T-helper 1 cell treated with Interleukin-12 subunit alpha and Interleukin-12 subunit beta and Interleukin-4 antibody, amounts not matched to agents 30 μg/mL and 1 μg/mL, for 36 hours (primary cell): Measurements from ENCODE around the gene GMPPB.

Source experiments
- H3K27ac Mint-ChIP-seq: one replicate; pipeline ENCODE4 v1.8.0; 2021; ENCODE audit warnings: mild to moderate bottlenecking, mixed read lengths
- H3K27me3 Mint-ChIP-seq: one replicate; pipeline ENCODE4 v1.8.0; 2021; ENCODE audit warnings: low read depth, mixed read lengths
- H3K36me3 Mint-ChIP-seq: one replicate; pipeline ENCODE4 v1.8.0; 2021; ENCODE audit warnings: low read depth, mixed read lengths
- H3K4me1 Mint-ChIP-seq: one replicate; pipeline ENCODE4 v1.8.0; 2021; ENCODE audit warnings: low read depth, mixed read lengths
- H3K4me3 Mint-ChIP-seq: one replicate; pipeline ENCODE4 v1.8.0; 2021; ENCODE audit warnings: mild to moderate bottlenecking, moderate library complexity, mixed read lengths
- H3K9me3 Mint-ChIP-seq: one replicate; pipeline ENCODE4 v1.8.0; 2021; ENCODE audit warnings: mixed read lengths

GMPPB gene

GRCh38 chr3:49721896-49722781, 1.6 kb downstream of the GMPPB start:
- Mint-ChIP-seq H3K36me3 (peaks cover 17% of the 10 kb centered on the region), H3K4me3 (peak overlapping the region; percentile 94), H3K27me3 (no peaks in the 10 kb centered on the region), H3K4me1 (peaks cover 34% of the 10 kb centered on the region), H3K9me3 (no peaks in the 10 kb centered on the region), H3K27ac (peak overlapping the region; percentile 96)

DNA sequence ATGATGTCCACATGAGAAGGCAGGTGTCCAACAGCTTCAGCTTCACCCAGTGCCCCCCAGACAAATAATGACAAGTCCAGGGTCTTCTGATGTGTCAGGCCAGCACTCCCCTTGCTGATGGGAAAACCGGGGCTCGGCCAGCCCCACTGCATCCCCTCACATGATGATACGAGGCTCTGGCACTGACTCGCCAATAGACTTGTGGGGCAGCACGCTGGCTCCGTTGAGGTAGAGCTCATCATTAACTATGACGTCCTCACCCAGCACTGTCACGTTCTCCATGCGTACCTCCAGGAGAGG, 2.2 kb downstream of the GMPPB start:
- Mint-ChIP-seq H3K36me3 (peaks cover 17% of the 10 kb centered on the region), H3K27ac (no peak overlapping the region), H3K4me1 (peaks cover 34% of the 10 kb centered on the region), H3K4me3 (no peak overlapping the region), H3K9me3 (no peaks in the 10 kb centered on the region), H3K27me3 (no peaks in the 10 kb centered on the region)

DNA sequence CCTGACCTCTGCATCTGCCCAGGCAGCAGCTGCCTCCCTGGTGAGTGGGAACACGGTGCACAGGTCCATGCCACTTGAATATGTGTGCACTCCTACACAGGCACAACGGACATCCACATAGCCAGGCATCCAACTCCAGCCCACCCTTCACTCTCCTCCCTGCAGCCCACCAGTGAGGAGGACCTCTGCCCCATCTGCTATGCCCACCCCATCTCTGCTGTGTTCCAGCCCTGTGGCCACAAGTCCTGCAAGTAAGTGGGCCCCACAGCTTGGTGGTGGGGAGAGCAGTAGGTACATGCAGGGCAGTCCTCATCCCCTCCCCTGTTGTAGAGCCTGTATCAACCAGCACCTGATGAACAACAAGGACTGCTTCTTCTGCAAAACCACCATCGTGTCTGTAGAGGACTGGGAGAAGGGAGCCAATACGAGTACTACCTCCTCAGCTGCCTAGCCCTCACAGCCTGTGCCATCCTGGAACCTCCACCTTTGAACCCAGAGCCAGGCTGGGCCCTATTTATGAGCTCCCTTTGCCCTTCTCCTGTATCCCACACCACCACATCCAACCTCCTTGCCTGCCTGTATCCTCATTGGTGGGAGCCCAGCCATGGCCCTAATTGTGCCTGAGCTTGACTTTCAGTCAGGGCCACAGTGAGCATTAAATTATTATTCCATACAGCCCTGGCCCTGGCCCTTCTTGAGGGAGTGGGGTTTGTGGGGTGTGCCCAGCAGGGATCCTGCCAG, 2.7 kb downstream of the GMPPB start:
- H3K27me3 Mint-ChIP-seq: no peaks in the 10 kb centered on the region
- H3K9me3 Mint-ChIP-seq: no peaks in the 10 kb centered on the region
- H3K27ac Mint-ChIP-seq: peak overlapping the region; percentile 24
- H3K36me3 Mint-ChIP-seq: peaks cover 17% of the 10 kb centered on the region
- peak overlapping the region; percentile 26 for H3K4me3 Mint-ChIP-seq
- H3K4me1 Mint-ChIP-seq: peaks cover 34% of the 10 kb centered on the region

GRCh38 chr3:49719214-49719884, 4.4 kb downstream of the GMPPB start, which contains the start of gene AMIGO3:
AMIGO3 (minus strand) TSS chr3:49719684; CDS start chr3:49719465, 219 bp downstream.
- Mint-ChIP-seq H3K4me1 (peaks cover 30% of the 10 kb centered on the region), H3K9me3 (no peaks in the 10 kb centered on the region), H3K4me3 (peak within 1 kb of the TSS; percentile 83), H3K27me3 (no peaks in the 10 kb centered on the region), H3K27ac (peak within 1 kb of the TSS; percentile 76), H3K36me3 (peaks cover 12% of the 10 kb centered on the region)

DNA sequence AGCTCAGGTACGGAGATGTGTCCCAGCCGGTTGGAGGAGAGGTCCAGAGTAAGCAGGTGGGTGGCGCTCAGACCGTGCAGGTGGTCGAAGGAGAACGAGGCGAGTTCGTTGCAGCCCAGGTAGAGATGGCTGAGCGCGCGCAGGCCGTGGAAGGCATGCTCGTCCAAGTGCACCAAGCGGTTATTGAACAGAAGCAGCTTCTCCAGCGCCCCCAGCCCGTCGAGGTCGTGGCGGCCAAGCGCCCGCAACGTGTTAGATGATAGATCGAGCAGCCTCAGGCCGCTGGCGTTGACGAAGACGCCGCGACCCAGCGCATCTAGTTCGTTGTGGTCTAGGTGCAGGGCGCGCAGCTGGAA, 4.9 kb downstream of the GMPPB start:
- no peaks in the 10 kb centered on the region for H3K9me3 Mint-ChIP-seq
- peak overlapping the region; percentile 76 for H3K27ac Mint-ChIP-seq
- H3K36me3 Mint-ChIP-seq: peaks cover 12% of the 10 kb centered on the region
- H3K4me3 Mint-ChIP-seq: peak overlapping the region; percentile 83
- peaks cover 28% of the 10 kb centered on the region for H3K4me1 Mint-ChIP-seq
- H3K27me3 Mint-ChIP-seq: no peaks in the 10 kb centered on the region

- Mint-ChIP-seq H3K27ac (peak overlapping the region; percentile 76), H3K9me3 (no peaks in the 10 kb centered on the region), H3K4me3 (peak overlapping the region; percentile 83), H3K36me3 (peaks cover 11% of the 10 kb centered on the region), H3K27me3 (no peaks in the 10 kb centered on the region), H3K4me1 (peaks cover 27% of the 10 kb centered on the region)
Observed at GRCh38 chr3:49717959-49718857, 5.5 kb downstream of the GMPPB start.

DNA sequence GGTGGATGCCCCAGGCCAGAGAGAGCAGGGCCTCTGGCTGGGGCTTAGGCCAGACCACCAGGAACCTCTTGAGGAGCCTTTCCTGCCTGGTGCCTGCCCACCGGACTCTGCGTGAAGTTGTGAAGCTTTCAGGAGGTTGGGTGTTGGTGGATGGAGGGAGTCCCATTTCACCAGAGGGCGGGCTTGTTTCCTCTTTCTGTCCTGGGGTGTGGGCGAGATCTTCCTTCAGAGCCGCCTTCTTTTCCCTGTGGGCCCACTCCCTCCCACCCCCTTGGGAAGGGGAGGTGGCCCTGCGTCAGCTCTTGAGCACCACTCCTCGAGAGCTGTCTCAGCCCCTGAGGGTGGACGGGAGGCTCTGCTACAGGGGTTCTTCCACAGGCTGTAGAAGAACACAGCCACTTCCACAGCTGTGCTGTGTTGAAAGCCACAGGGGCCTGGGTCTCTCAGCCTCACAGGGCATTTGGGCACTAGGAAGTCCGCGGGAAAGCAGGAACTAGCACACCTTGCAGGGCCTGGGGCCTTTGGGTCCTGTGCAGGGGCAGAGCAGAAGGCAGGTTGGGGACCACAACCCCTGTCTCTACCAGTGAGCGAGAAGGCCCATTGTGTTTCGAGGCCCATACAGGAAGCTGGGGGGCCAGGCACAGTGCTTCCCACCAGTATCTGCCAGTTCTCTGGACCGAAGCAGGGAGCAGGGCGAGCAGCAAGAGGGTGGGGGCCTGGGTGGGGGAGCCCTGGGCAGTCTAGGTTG, 6.4 kb downstream of the GMPPB start:
- no peak overlapping the region for H3K27ac Mint-ChIP-seq
- no peaks in the 10 kb centered on the region for H3K9me3 Mint-ChIP-seq
- no peak overlapping the region for H3K4me3 Mint-ChIP-seq
- H3K36me3 Mint-ChIP-seq: peaks cover 9% of the 10 kb centered on the region
- H3K27me3 Mint-ChIP-seq: no peaks in the 10 kb centered on the region
- peaks cover 22% of the 10 kb centered on the region for H3K4me1 Mint-ChIP-seq

DNA sequence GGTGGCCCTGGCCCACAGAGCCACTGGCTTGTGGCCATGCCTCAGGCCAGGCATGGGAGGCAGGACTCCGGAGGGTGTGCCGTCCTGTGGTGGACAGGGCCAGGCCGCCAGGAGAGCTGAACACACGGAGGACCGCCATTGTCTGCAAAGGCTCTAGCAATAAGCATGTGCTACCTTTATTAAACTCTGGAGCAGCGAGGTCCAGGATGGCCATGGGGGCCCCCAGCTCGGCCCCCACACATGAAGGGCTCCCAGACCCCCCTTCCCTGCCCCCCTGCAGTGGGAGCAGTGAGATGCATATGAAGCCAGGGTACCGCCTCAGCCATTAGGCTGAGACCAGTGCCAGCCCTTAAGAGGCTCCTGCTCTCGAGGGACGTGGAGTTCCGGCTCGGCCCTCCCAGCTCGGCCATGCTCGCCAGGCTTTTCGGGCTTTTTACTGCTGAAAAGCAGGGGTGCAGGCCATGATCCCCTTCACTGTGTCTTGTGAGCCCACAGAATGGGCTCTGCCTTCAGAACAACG, 7.0 kb downstream of the GMPPB start:
- H3K27me3 Mint-ChIP-seq: no peaks in the 10 kb centered on the region
- H3K4me3 Mint-ChIP-seq: no peak overlapping the region
- H3K9me3 Mint-ChIP-seq: no peaks in the 10 kb centered on the region
- H3K36me3 Mint-ChIP-seq: peaks cover 9% of the 10 kb centered on the region
- H3K4me1 Mint-ChIP-seq: peaks cover 26% of the 10 kb centered on the region
- H3K27ac Mint-ChIP-seq: no peak overlapping the region

DNA sequence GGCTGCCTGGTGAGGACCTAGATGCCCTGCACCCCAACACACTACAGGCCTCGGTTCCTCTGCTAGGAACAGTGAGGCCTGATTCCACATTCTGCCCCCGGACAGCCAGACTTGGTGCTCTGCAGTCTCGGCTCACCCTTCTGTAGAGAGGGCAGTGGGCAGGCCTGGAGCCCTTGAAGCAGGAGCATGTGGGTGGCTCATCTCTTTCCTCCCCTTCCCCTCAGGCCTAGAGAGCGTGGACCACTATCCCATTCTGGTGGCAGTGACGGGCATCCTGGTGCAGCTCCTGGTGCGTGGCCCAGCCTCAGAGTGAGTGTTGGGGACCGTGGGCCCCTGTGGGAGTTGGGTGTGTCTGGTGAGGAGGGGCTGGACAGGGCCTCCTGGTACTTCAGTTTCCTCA, 7.6 kb downstream of the GMPPB start:
- H3K27me3 Mint-ChIP-seq: no peaks in the 10 kb centered on the region
- H3K27ac Mint-ChIP-seq: no peak overlapping the region
- peaks cover 5% of the 10 kb centered on the region for H3K36me3 Mint-ChIP-seq
- H3K9me3 Mint-ChIP-seq: no peaks in the 10 kb centered on the region
- H3K4me1 Mint-ChIP-seq: peaks cover 25% of the 10 kb centered on the region
- no peak overlapping the region for H3K4me3 Mint-ChIP-seq

GRCh38 chr3:49715611-49716121, 8.1 kb downstream of the GMPPB start:
- no peak overlapping the region for H3K27ac Mint-ChIP-seq
- H3K27me3 Mint-ChIP-seq: no peaks in the 10 kb centered on the region
- no peaks in the 10 kb centered on the region for H3K9me3 Mint-ChIP-seq
- peaks cover 1% of the 10 kb centered on the region for H3K36me3 Mint-ChIP-seq
- H3K4me3 Mint-ChIP-seq: no peak overlapping the region
- peaks cover 21% of the 10 kb centered on the region for H3K4me1 Mint-ChIP-seq

DNA sequence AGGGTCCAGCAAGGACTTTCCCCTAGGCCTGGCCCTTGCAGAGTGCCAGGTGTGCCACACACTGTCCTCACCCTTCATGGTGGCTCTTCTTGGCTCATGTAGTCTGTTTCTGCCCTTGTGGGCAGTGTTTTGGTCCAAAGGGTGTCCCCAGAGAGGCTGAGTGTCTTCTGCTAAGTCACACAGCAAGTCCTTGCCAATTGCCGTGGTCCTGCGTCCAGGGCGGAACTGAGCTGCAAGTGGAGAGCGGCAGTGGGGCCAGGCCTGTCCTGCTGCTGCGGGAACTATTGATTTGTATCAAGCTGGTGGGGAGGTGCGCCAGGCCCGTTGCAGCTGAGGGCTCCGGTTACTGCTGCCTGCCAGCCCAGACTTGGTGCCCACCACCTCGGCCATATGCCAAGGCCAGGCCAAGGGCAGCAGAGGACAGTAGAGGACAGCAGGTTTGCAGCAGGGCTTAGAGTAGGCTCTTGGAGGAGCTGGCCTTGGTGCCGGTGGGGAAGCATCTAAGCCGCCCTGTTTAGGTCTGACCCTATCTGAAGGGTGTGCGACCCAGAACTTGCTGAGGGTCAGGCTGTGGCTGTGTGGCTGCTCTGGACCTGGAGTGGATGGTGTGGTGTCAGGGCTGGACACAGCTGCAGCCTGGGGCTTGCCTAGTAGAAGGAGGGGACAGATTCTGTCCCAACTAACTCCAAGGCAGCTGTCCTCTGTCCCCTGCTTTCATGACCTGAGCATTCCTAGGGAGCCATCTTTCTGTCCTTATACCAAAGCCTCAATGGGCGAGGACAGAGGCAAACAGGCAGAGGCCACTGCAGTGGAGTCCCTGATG, 8.8 kb downstream of the GMPPB start:
- no peak overlapping the region for H3K27ac Mint-ChIP-seq
- no peaks in the 10 kb centered on the region for H3K36me3 Mint-ChIP-seq
- H3K27me3 Mint-ChIP-seq: no peaks in the 10 kb centered on the region
- H3K4me1 Mint-ChIP-seq: peaks cover 21% of the 10 kb centered on the region
- H3K4me3 Mint-ChIP-seq: no peak overlapping the region
- H3K9me3 Mint-ChIP-seq: no peaks in the 10 kb centered on the region

DNA sequence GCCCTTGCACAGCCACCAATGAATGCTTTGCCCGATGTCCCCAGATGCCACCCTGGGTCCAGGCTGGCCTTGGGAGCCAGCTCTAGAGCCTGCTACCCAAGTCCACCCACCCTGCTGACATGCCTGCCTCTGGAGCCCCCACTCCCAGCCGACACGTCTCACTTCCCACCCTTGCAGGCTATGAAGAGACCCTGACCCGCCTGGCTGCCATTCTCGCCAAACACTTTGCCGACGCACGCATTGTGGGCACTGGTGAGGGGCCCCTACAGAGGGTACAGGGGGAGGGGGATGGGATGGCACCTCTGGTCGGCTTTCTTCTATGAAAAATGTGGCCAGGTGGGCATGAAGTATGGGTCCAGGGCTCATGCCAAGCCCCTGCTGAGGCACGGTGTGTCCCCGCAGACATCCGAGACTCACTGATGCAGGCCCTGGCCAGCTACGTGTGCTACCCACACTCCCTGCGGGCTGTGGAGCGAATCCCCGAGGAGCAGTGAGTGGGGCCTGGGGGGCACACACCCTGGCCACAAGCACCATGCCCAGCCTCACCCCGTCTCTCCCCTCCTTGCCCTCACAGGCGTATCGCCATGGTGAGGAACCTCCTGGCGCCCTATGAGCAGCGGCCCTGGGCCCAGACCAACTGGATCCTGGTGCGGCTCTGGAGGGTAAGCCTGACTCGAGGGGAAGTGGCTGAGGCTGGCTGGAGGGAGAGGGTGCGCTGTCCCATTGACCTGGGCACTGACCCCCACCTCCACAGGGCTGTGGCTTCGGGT, 10.2 kb downstream of the GMPPB start:
- no peaks in the 10 kb centered on the region for H3K36me3 Mint-ChIP-seq
- peaks cover 6% of the 10 kb centered on the region for H3K4me1 Mint-ChIP-seq
- no peak overlapping the region for H3K4me3 Mint-ChIP-seq
- no peak overlapping the region for H3K27ac Mint-ChIP-seq
- no peaks in the 10 kb centered on the region for H3K9me3 Mint-ChIP-seq
- H3K27me3 Mint-ChIP-seq: no peaks in the 10 kb centered on the region
